GM12874 (cell line): ENCODE results near the gene CFAP97D1.

ENCODE experiments used
- CTCF ChIP-seq: IDR thresholded peaks from 2 replicates; pipeline ENCODE4 v1.5.1; 2011; ENCODE audit warnings: low read depth, mild to moderate bottlenecking, control low read depth, low read length, moderate library complexity; ENCODE audit not compliant: insufficient read depth

CFAP97D1 gene

GRCh38 chr17:43768382-43768781, 11.9 kb upstream of the CFAP97D1 start:
- no peak for TF ChIP-seq CTCF

- no peak for TF ChIP-seq CTCF
These were observed 11.3 kb upstream of the CFAP97D1 start for GRCh38 chr17:43768943-43769342.

- no peak for TF ChIP-seq CTCF
These were observed 10.8 kb upstream of the CFAP97D1 start for GRCh38 chr17:43769426-43769825.

- no peak for TF ChIP-seq CTCF
These were observed 10.4 kb upstream of the CFAP97D1 start for GRCh38 chr17:43769859-43770258.

GRCh38 chr17:43770957-43771356, 9.3 kb upstream of the CFAP97D1 start:
- TF ChIP-seq CTCF: no peak

GRCh38 chr17:43771463-43771862, 8.8 kb upstream of the CFAP97D1 start:
- TF ChIP-seq CTCF: no peak

- no peak for TF ChIP-seq CTCF
These were observed 7.2 kb upstream of the CFAP97D1 start for GRCh38 chr17:43772877-43773648.
